H9 (cell line): ENCODE results near the gene ADNP2. TPM values are rescaled to one million over a fixed set of nuclear protein-coding genes. Genes with fewer than 3 reads are reported as not detected.

Source experiments
- DNase-seq: peaks from one replicate; pipeline ENCODE4 v3.0.0-alpha.2; 2017
- H2AFZ ChIP-seq: one replicate; pipeline ENCODE4 v1.6.1; 2013; ENCODE audit warnings: mild to moderate bottlenecking, low read length, control low read depth, moderate library complexity
- H2AK5ac ChIP-seq: 2 replicates; pipeline ENCODE4 v1.6.1; 2013; ENCODE audit warnings: low read length, control low read depth, mixed read lengths; ENCODE audit not compliant: insufficient read length
- H2BK120ac ChIP-seq: one replicate; pipeline ENCODE4 v1.6.1; 2013; ENCODE audit warnings: low read depth, mild to moderate bottlenecking, low read length, control low read depth, inconsistent platforms; ENCODE audit not compliant: poor library complexity, severe bottlenecking
- H2BK12ac ChIP-seq: 2 replicates; pipeline ENCODE4 v1.6.1; 2013; ENCODE audit warnings: low read length, control low read depth, mixed read lengths, low read depth; ENCODE audit not compliant: insufficient read length
- H2BK15ac ChIP-seq: 2 replicates; pipeline ENCODE4 v1.6.1; 2013; ENCODE audit warnings: low read depth, low read length, control low read depth
- H2BK20ac ChIP-seq: one replicate; pipeline ENCODE4 v1.6.1; 2013; ENCODE audit warnings: low read depth, mild to moderate bottlenecking, low read length, control low read depth, inconsistent platforms; ENCODE audit not compliant: poor library complexity, severe bottlenecking
- H2BK5ac ChIP-seq: 2 replicates; pipeline ENCODE4 v1.6.1; 2013; ENCODE audit warnings: low read length, control low read depth, mixed read lengths; ENCODE audit not compliant: insufficient read length
- H3K14ac ChIP-seq: 2 replicates; pipeline ENCODE4 v1.6.1; 2013; ENCODE audit warnings: low read length, control low read depth; ENCODE audit not compliant: insufficient read depth
- H3K18ac ChIP-seq: 2 replicates; pipeline ENCODE4 v1.6.1; 2013; ENCODE audit warnings: low read depth, mild to moderate bottlenecking, mixed read lengths, low read length, control low read depth; ENCODE audit not compliant: insufficient read length
- H3K23ac ChIP-seq: 2 replicates; pipeline ENCODE4 v1.6.1; 2013; ENCODE audit warnings: low read length, control low read depth, mixed read lengths, low read depth; ENCODE audit not compliant: insufficient read length
- H3K23me2 ChIP-seq: 2 replicates; pipeline ENCODE4 v1.6.1; 2013; ENCODE audit warnings: low read depth, mild to moderate bottlenecking, mixed read lengths, low read length, control low read depth; ENCODE audit not compliant: insufficient read length, poor library complexity, severe bottlenecking
- H3K27ac ChIP-seq: 2 replicates; pipeline ENCODE4 v1.5.1; 2013; ENCODE audit warnings: low read length, control low read depth, mixed read lengths, low read depth; ENCODE audit not compliant: insufficient read length
- H3K27me3 ChIP-seq: 2 replicates; pipeline ENCODE4 v1.6.1; 2013; ENCODE audit warnings: low read length, control low read depth, inconsistent platforms; ENCODE audit not compliant: insufficient read depth
- H3K4ac ChIP-seq: 2 replicates; pipeline ENCODE4 v1.6.1; 2013; ENCODE audit warnings: low read depth, mild to moderate bottlenecking, control low read depth, inconsistent platforms, low read length, moderate library complexity
- H3K4me1 ChIP-seq: 2 replicates; pipeline ENCODE4 v1.6.1; 2013; ENCODE audit warnings: low read length, control low read depth, inconsistent platforms; ENCODE audit not compliant: insufficient read depth
- H3K4me2 ChIP-seq: 2 replicates; pipeline ENCODE4 v1.6.1; 2013; ENCODE audit warnings: low read length, control low read depth, mixed read lengths; ENCODE audit not compliant: insufficient read length, insufficient read depth
- H3K56ac ChIP-seq: 2 replicates; pipeline ENCODE4 v1.6.1; 2013; ENCODE audit warnings: low read depth, mild to moderate bottlenecking, mixed read lengths, low read length, control low read depth; ENCODE audit not compliant: insufficient read length
- H3K79me1 ChIP-seq: 2 replicates; pipeline ENCODE4 v1.6.1; 2013; ENCODE audit warnings: low read depth, mild to moderate bottlenecking, moderate library complexity, low read length, control low read depth, inconsistent platforms; ENCODE audit not compliant: insufficient read depth, poor library complexity, severe bottlenecking
- H3K79me2 ChIP-seq: 2 replicates; pipeline ENCODE4 v1.6.1; 2013; ENCODE audit warnings: low read length, control low read depth, inconsistent platforms; ENCODE audit not compliant: insufficient read depth
- H3K9ac ChIP-seq: 2 replicates; pipeline ENCODE4 v1.6.1; 2013; ENCODE audit warnings: low read length, control low read depth, mixed read lengths; ENCODE audit not compliant: insufficient read length; ENCODE audit errors: extremely low read depth
- H3K9me3 ChIP-seq: one replicate; pipeline ENCODE4 v1.6.1; 2013; ENCODE audit warnings: low read depth, low read length, inconsistent platforms; ENCODE audit not compliant: control insufficient read depth
- H3T11ph ChIP-seq: one replicate; pipeline ENCODE4 v1.6.1; 2013; ENCODE audit warnings: mild to moderate bottlenecking, low read length, control low read depth, inconsistent platforms
- H4K20me1 ChIP-seq: one replicate; pipeline ENCODE4 v1.6.1; 2013; ENCODE audit not compliant: control insufficient read depth, insufficient read length, insufficient read depth
- H4K5ac ChIP-seq: 2 replicates; pipeline ENCODE4 v1.6.1; 2013; ENCODE audit warnings: low read depth, mild to moderate bottlenecking, mixed read lengths, low read length, control low read depth; ENCODE audit not compliant: insufficient read length
- H4K8ac ChIP-seq: replicated peaks from 2 replicates; pipeline ENCODE4 v1.6.1; 2013; ENCODE audit warnings: low read length, control low read depth, mixed read lengths, low read depth; ENCODE audit not compliant: insufficient read length
- H4K91ac ChIP-seq: 2 replicates; pipeline ENCODE4 v1.6.1; 2013; ENCODE audit warnings: low read depth, mild to moderate bottlenecking, moderate library complexity, mixed read lengths, low read length, control low read depth; ENCODE audit not compliant: insufficient read length
- H3K27ac Mint-ChIP-seq, 3 experiments: 2 replicates in 2 of 3; 3 replicates in 1 of 3; pipeline ENCODE4 v1.8.0; 2020 to 2021; ENCODE audit warnings: mixed read lengths in 3 of 3, mild to moderate bottlenecking in 1 of 3, moderate library complexity in 1 of 3
- H3K27me3 Mint-ChIP-seq: 2 replicates; pipeline ENCODE4 v1.8.0; 2021; ENCODE audit warnings: low read depth, mild to moderate bottlenecking, moderate library complexity, mixed read lengths
- H3K36me3 Mint-ChIP-seq, 3 experiments: 2 replicates in 2 of 3; 3 replicates in 1 of 3; pipeline ENCODE4 v1.8.0; 2020 to 2021; ENCODE audit warnings: low read depth in 3 of 3, mixed read lengths in 3 of 3; ENCODE audit not compliant: insufficient read depth in 1 of 3
- H3K4me1 Mint-ChIP-seq, 2 experiments: 2 replicates each; pipeline ENCODE4 v1.8.0; 2020; ENCODE audit warnings: mixed read lengths in 2 of 2
- H3K4me3 Mint-ChIP-seq, 2 experiments: 2 replicates in 1 of 2; 3 replicates in 1 of 2; pipeline ENCODE4 v1.8.0; 2020 to 2021; ENCODE audit warnings: mild to moderate bottlenecking in 2 of 2, mixed read lengths in 2 of 2, moderate library complexity in 1 of 2
- H3K9me3 Mint-ChIP-seq, 2 experiments: 2 replicates in 1 of 2; 3 replicates in 1 of 2; pipeline ENCODE4 v1.8.0; 2020; ENCODE audit warnings: mild to moderate bottlenecking in 2 of 2, mixed read lengths in 2 of 2, moderate library complexity in 1 of 2
- WGBS: extraction: QIAGEN DNeasy Blood & Tissue Kit; methylation state at CpG from one replicate; pipeline ENCODE4 v1.1.7; 2013; ENCODE audit warnings: missing lambda C conversion rate, low lambda C conversion rate, mixed read lengths; ENCODE audit not compliant: insufficient read length; ENCODE audit errors: extremely low coverage; 5-methylcytosine and 5-hydroxymethylcytosine counted together
- total RNA-seq: library from RNA; stranded (reverse); gene quantifications from 2 replicates; pipeline ENCODE4 v1.2.1, GENCODE V29; 2021
- TF ChIP-seq, protein P1 (sequence below): fragments of 200-600 bp; sonication (generic); conservative IDR thresholded peaks from 3 replicates; pipeline ENCODE4 v1.8.0; 2021; ENCODE audit warnings: antibody characterized with exemption, mild to moderate bottlenecking

Gene ADNP2
- total RNA-seq, 1 experiment from 2014 or later = 53.5 TPM

DNA sequence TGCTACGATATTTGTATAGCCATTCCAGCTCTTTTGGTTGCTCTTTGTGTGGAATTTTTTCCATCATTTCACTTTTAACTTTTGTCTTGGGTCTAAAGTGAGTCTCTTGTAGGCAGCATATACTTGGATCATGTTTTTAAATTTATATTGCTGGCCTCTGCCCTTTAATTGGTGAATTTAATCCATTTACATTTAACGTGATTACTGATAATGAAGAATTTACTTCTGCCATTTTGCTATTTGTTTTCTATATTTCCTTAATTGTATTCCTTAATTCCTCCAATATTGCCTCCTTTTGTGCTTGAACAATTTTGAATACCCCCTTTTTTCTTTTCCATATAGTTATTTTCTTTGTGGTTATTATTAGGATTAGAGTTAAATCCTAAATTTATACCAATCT lies 21.0 kb upstream of the ADNP2 start:
- Histone ChIP-seq H3K23ac (no peak overlapping the region), H3K18ac (no peak overlapping the region), H3K4ac (no peak overlapping the region), H2BK20ac (no peak overlapping the region), H3K23me2 (no peaks in the 10 kb centered on the region), H4K8ac (no peak overlapping the region), H4K5ac (no peak overlapping the region), H2AK5ac (no peak overlapping the region), H3K4me2 (no peak overlapping the region), H4K91ac (no peak overlapping the region), H2AFZ (no peak overlapping the region), H3K9ac (no peak overlapping the region), H3K9me3 (peaks cover 6% of the 10 kb centered on the region), H2BK120ac (no peak overlapping the region), H3K4me1 (no peaks in the 10 kb centered on the region), H3K27ac (no peak overlapping the region), H4K20me1 (no peaks in the 10 kb centered on the region), H3K79me2 (no peaks in the 10 kb centered on the region), H2BK15ac (no peak overlapping the region), H3T11ph (no peak overlapping the region), H2BK12ac (no peak overlapping the region), H3K56ac (no peak overlapping the region), H3K14ac (no peak overlapping the region), H3K27me3 (no peaks in the 10 kb centered on the region), H3K79me1 (no peaks in the 10 kb centered on the region), H2BK5ac (no peak overlapping the region)
- TF ChIP-seq, protein P1, sequence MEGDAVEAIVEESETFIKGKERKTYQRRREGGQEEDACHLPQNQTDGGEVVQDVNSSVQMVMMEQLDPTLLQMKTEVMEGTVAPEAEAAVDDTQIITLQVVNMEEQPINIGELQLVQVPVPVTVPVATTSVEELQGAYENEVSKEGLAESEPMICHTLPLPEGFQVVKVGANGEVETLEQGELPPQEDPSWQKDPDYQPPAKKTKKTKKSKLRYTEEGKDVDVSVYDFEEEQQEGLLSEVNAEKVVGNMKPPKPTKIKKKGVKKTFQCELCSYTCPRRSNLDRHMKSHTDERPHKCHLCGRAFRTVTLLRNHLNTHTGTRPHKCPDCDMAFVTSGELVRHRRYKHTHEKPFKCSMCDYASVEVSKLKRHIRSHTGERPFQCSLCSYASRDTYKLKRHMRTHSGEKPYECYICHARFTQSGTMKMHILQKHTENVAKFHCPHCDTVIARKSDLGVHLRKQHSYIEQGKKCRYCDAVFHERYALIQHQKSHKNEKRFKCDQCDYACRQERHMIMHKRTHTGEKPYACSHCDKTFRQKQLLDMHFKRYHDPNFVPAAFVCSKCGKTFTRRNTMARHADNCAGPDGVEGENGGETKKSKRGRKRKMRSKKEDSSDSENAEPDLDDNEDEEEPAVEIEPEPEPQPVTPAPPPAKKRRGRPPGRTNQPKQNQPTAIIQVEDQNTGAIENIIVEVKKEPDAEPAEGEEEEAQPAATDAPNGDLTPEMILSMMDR = no peak
- H3K27ac Mint-ChIP-seq = no peak overlapping the region
- no peak overlapping the region for H3K4me3 Mint-ChIP-seq
- H3K36me3 Mint-ChIP-seq = peaks cover 8 to 27% (median 15%) of the 10 kb centered on the region in 3 experiments; a peak in 6 of 7 replicates
- peaks cover 56 to 69% of the 10 kb centered on the region in 2 experiments for H3K9me3 Mint-ChIP-seq
- no peaks in the 10 kb centered on the region; the same call in none of the 2 replicates for H3K27me3 Mint-ChIP-seq
- H3K4me1 Mint-ChIP-seq = peaks cover 0 to 4% of the 10 kb centered on the region in 2 experiments; a peak in 2 of 4 replicates
- no peak for DNase-seq
- WGBS = no CpG with 5 or more reads among the region's 2 CpGs
